ENCODE results near the gene GALR3.

- TF ChIP-seq CTCF (IDR thresholded peaks at IDR 0.05) (no peak), POLR2AphosphoS5 (IDR thresholded peaks at IDR 0.05) (no peak)
Measured at GRCh38 chr22:37848587-37849088, 25.5 kb downstream of the GALR3 start.
